Smooth muscle cell (in vitro differentiated cells): ENCODE measurements around the gene CHD1. TPM values are rescaled to one million over a fixed set of nuclear protein-coding genes. Genes with fewer than 3 reads are reported as not detected.

ENCODE experiments used
- DNase-seq: peaks from one replicate; lab custom pipeline; 2025; ENCODE audit not compliant: unreplicated experiment; lab: John Stamatoyannopoulos, UW
- H2AFZ ChIP-seq: fragments of 200-600 bp; sonication (generic); 2 replicates; pipeline ENCODE4 v1.6.0; 2016; ENCODE audit warnings: antibody characterized with exemption, low read depth, mild to moderate bottlenecking
- H3F3A ChIP-seq: fragments of 200-600 bp; sonication (generic); 2 replicates; pipeline ENCODE4 v1.6.0; 2017; ENCODE audit warnings: antibody characterized with exemption, low read depth
- H3K27ac ChIP-seq: fragments of 200-600 bp; sonication (generic); 2 replicates; pipeline ENCODE4 v1.5.1; 2016; ENCODE audit warnings: low read depth, mild to moderate bottlenecking
- H3K27me3 ChIP-seq: fragments of 200-600 bp; sonication (generic); 2 replicates; pipeline ENCODE4 v1.6.1; 2016; ENCODE audit warnings: low read depth, mild to moderate bottlenecking
- H3K36me3 ChIP-seq: fragments of 200-600 bp; sonication (generic); 2 replicates; pipeline ENCODE4 v1.5.1; 2016; ENCODE audit warnings: low read depth
- H3K4me1 ChIP-seq: fragments of 200-600 bp; sonication (generic); 2 replicates; pipeline ENCODE4 v1.5.1; 2016; ENCODE audit warnings: low read depth
- H3K4me2 ChIP-seq: fragments of 200-600 bp; sonication (generic); 2 replicates; pipeline ENCODE4 v1.6.0; 2016; ENCODE audit warnings: mild to moderate bottlenecking
- H3K4me3 ChIP-seq: fragments of 200-600 bp; sonication (generic); 2 replicates; pipeline ENCODE4 v1.5.1; 2016; ENCODE audit warnings: mild to moderate bottlenecking
- H3K79me2 ChIP-seq: fragments of 200-600 bp; sonication (generic); 2 replicates; pipeline ENCODE4 v1.6.0; 2016; ENCODE audit warnings: low read depth, mild to moderate bottlenecking
- H3K9ac ChIP-seq: fragments of 200-600 bp; sonication (generic); 2 replicates; pipeline ENCODE4 v1.6.0; 2016; ENCODE audit warnings: low read depth
- H3K9me3 ChIP-seq: fragments of 200-600 bp; sonication (generic); replicated peaks from 2 replicates; pipeline ENCODE4 v1.5.1; 2016; ENCODE audit warnings: low read depth
- H4K20me1 ChIP-seq: fragments of 200-600 bp; sonication (generic); 2 replicates; pipeline ENCODE4 v1.6.0; 2016; ENCODE audit warnings: low read depth
- WGBS: methylation state at CpG from one replicate; pipeline ENCODE4 v1.1.7; 2016; ENCODE audit warnings: low lambda C conversion rate; 5-methylcytosine and 5-hydroxymethylcytosine counted together
- polyA plus RNA-seq: library from polyadenylated mRNA; unstranded; fragments of >200 nt; fragmentation: Nextera tagmentation; extraction: Ambion mirVana; gene quantifications from 2 replicates; pipeline ENCODE4 v1.2.1, GENCODE V29; 2016
- total RNA-seq: library from RNA; depleted of rRNA; stranded (reverse); fragments of >200 nt; gene quantifications from 2 replicates; pipeline ENCODE4 v1.2.3, GENCODE V29; 2014
- TF ChIP-seq, protein P1 (sequence below): fragments of 200-600 bp; sonication (generic); IDR thresholded peaks from 2 replicates; pipeline ENCODE4 v1.5.1; 2017; ENCODE audit warnings: borderline replicate concordance, mild to moderate bottlenecking, antibody characterized with exemption; ENCODE audit not compliant: insufficient read depth, poor library complexity, severe bottlenecking

The CHD1 gene
- total and polyA plus RNA-seq, 2 experiments from 2014 or later, result 12.0 to 51.5 TPM

DNA sequence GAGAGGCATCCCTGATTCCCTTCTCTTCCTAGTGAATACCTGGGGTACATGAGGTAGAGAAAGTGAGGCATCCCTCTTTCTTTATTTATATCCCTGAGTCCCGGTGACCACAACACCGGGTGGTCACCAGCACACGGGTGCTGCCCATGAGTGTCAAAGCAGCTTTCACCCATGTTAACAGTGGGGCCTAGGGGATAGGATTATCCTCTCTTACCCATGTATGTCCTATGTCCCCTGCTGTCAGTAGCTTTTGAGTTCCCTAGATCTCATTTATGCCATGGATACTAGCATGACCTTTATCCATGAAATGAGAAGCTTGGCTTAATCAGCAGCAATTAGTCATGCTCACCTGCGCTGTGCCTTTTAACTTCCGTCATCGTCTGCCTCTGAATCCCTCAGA lies 83.9 kb downstream of the CHD1 start:
- H3K27me3 ChIP-seq, result no peaks in the 10 kb centered on the region
- no peaks in the 10 kb centered on the region for H4K20me1 ChIP-seq
- H3K4me2 ChIP-seq, result no peak overlapping the region
- no peak for DNase-seq
- H3K36me3 ChIP-seq, result no peaks in the 10 kb centered on the region
- no peak overlapping the region for H3K4me3 ChIP-seq
- no peaks in the 10 kb centered on the region for H3K9me3 ChIP-seq
- no peaks in the 10 kb centered on the region for H3F3A ChIP-seq
- 89% methylated on average over 6 of the region's 6 CpGs for WGBS
- TF ChIP-seq, protein P1, sequence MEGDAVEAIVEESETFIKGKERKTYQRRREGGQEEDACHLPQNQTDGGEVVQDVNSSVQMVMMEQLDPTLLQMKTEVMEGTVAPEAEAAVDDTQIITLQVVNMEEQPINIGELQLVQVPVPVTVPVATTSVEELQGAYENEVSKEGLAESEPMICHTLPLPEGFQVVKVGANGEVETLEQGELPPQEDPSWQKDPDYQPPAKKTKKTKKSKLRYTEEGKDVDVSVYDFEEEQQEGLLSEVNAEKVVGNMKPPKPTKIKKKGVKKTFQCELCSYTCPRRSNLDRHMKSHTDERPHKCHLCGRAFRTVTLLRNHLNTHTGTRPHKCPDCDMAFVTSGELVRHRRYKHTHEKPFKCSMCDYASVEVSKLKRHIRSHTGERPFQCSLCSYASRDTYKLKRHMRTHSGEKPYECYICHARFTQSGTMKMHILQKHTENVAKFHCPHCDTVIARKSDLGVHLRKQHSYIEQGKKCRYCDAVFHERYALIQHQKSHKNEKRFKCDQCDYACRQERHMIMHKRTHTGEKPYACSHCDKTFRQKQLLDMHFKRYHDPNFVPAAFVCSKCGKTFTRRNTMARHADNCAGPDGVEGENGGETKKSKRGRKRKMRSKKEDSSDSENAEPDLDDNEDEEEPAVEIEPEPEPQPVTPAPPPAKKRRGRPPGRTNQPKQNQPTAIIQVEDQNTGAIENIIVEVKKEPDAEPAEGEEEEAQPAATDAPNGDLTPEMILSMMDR, result no peak
- H2AFZ ChIP-seq, result no peak overlapping the region
- H3K27ac ChIP-seq, result no peak overlapping the region
- H3K9ac ChIP-seq, result no peak overlapping the region
- H3K79me2 ChIP-seq, result no peaks in the 10 kb centered on the region
- no peaks in the 10 kb centered on the region for H3K4me1 ChIP-seq

DNA sequence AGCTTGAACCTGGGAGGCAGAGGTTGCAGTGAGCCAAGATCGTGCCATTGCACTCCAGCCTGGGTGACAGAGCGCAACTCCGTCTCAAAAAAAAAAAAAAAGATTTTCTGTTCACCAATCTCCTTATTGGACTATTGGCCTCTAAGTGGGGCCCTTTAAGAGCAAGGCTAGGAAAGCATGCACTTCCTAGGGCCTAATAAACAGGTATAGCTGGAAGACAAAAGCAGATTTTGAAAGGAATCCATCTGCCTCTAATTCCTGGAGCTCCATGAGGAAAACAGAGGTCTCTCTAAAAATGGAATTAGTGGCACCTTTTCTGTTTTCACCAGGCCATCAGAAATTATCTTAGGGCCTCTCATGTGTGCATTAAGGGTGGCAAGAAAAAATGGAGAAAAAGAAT lies 85.3 kb downstream of the CHD1 start:
- Histone ChIP-seq H3F3A (no peaks in the 10 kb centered on the region), H3K4me2 (no peak overlapping the region), H3K4me3 (no peak overlapping the region), H3K79me2 (no peaks in the 10 kb centered on the region), H3K27ac (no peak overlapping the region), H2AFZ (no peak overlapping the region), H3K36me3 (no peaks in the 10 kb centered on the region), H3K9me3 (no peaks in the 10 kb centered on the region), H4K20me1 (no peaks in the 10 kb centered on the region), H3K27me3 (no peaks in the 10 kb centered on the region), H3K9ac (no peak overlapping the region), H3K4me1 (no peaks in the 10 kb centered on the region)
- DNase-seq, result no peak
- 100% methylated on average over 3 of the region's 3 CpGs for WGBS
- TF ChIP-seq, protein P1, result no peak

DNA sequence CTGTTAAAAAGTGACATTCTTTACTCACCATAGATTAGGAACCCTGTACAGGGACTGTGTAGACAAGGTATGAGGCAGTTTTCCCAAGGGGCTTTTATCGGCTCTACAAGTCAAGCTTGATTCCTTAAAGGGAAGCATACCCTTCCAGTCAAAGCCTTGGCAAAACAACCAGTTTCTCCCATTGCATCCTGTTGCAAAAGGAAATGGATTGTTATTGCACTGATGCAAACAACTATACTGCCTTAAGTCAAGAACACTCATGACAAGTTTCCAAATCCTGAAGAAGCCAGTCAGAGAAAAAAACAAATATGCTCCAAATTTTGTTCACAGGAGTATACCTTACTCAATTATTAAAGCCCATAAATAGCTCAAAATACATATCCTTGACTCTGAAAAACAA lies 87.9 kb downstream of the CHD1 start:
- H3K27me3 ChIP-seq, result no peaks in the 10 kb centered on the region
- WGBS, result 96% methylated on average over 1 of the region's 1 CpG
- no peak overlapping the region for H3K9ac ChIP-seq
- H3K4me1 ChIP-seq, result no peaks in the 10 kb centered on the region
- H3K27ac ChIP-seq, result no peak overlapping the region
- no peaks in the 10 kb centered on the region for H3K9me3 ChIP-seq
- H3K4me3 ChIP-seq, result no peak overlapping the region
- no peak for DNase-seq
- H3F3A ChIP-seq, result no peaks in the 10 kb centered on the region
- no peaks in the 10 kb centered on the region for H3K79me2 ChIP-seq
- no peaks in the 10 kb centered on the region for H4K20me1 ChIP-seq
- H2AFZ ChIP-seq, result no peak overlapping the region
- H3K4me2 ChIP-seq, result no peak overlapping the region
- H3K36me3 ChIP-seq, result no peaks in the 10 kb centered on the region
- TF ChIP-seq, protein P1, result no peak
